ENCODE data around the gene PLXNA4.
A peak's percentile ranks its signal among the peaks of the same experiment; 100 is the strongest.
"Not testable (repeated sequence)": the region's sequence is repeated elsewhere in the genome, so short reads cannot be mapped to it uniquely, and the experiment has no call there.

Gene PLXNA4, protein sequence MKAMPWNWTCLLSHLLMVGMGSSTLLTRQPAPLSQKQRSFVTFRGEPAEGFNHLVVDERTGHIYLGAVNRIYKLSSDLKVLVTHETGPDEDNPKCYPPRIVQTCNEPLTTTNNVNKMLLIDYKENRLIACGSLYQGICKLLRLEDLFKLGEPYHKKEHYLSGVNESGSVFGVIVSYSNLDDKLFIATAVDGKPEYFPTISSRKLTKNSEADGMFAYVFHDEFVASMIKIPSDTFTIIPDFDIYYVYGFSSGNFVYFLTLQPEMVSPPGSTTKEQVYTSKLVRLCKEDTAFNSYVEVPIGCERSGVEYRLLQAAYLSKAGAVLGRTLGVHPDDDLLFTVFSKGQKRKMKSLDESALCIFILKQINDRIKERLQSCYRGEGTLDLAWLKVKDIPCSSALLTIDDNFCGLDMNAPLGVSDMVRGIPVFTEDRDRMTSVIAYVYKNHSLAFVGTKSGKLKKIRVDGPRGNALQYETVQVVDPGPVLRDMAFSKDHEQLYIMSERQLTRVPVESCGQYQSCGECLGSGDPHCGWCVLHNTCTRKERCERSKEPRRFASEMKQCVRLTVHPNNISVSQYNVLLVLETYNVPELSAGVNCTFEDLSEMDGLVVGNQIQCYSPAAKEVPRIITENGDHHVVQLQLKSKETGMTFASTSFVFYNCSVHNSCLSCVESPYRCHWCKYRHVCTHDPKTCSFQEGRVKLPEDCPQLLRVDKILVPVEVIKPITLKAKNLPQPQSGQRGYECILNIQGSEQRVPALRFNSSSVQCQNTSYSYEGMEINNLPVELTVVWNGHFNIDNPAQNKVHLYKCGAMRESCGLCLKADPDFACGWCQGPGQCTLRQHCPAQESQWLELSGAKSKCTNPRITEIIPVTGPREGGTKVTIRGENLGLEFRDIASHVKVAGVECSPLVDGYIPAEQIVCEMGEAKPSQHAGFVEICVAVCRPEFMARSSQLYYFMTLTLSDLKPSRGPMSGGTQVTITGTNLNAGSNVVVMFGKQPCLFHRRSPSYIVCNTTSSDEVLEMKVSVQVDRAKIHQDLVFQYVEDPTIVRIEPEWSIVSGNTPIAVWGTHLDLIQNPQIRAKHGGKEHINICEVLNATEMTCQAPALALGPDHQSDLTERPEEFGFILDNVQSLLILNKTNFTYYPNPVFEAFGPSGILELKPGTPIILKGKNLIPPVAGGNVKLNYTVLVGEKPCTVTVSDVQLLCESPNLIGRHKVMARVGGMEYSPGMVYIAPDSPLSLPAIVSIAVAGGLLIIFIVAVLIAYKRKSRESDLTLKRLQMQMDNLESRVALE (N-terminal part only)

DNA sequence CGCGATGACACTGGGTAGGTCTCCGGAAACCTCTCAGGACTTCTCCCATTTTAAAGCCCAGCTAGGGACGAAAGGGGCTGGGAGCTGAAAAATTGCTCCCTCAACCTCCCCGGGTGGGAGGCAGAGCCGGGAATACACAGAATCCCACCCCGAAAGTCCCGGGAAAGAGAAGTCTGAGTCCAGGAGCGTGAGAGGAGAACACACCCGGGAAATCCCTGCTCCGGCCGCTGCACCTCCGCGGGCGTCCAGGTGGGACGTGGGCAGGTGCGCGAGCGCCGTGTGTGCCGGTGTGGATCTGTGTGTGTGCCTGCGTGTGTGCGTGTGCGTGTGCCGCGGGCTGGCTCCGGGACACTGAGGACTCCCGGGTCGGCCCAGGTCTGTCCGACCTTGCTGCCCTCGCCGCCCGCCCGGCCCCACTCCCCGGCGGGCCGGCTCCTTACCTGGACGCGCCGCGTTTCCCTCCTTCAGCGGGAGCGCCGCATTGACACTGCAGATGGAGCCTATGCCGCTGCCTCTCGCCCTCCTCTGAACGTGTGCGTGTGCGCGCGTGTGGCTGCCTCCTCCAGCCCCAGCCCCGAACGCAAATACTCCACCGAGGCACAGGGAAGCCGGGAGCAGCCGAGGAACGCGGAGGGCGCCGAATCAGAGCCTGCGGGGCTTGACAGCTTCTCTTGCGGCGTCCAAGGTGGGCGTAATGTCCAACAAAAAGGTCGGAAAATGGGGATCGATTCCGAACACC is at the start of gene PLXNA4:
PLXNA4 (minus strand) TSS at position 489 of the 739 bp plus-strand sequence. CDS start 67,777 bp downstream, outside the sequence.
- DNase-seq: peak in 1 of 2 experiments; percentile 17

DNA sequence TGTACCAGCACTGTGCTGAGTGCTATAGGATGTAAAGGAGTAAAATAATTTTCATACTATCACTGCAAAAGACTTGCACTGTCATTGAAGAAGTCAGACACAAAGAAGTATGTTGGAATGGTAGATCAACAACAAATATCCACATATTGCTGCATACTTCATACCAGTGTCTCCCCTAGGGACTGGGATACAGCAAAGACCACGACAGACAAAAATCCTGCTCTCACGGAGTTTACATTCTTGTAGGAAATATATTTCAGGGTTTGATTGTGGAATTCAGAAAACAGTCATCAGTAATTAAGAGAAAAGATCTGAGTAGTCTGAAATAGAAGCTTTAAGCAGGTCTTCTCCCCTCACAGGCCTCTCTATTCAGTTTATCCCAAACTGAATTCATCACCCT is 49.4 kb upstream of the PLXNA4 start:
- DNase-seq: no peak

DNA sequence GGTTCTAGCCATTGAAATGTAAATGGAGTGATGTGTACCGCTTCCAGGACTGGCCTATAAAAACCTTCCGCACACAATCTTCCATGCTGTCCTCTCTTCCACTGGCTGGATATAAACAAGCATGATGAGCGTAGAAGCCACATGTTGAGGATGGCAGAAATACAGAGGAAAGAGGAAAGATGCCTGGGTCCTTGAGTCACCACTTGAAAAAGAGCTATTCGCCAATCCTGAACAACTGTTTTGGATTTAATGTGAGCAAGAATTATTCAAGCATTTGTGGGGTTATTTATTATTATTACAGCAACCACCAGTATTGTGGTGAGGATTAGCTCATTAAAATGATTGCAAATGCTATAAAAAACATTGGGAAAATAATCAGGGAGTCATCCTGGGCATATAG is 45.8 kb upstream of the PLXNA4 start:
- DNase-seq: no peak

DNA sequence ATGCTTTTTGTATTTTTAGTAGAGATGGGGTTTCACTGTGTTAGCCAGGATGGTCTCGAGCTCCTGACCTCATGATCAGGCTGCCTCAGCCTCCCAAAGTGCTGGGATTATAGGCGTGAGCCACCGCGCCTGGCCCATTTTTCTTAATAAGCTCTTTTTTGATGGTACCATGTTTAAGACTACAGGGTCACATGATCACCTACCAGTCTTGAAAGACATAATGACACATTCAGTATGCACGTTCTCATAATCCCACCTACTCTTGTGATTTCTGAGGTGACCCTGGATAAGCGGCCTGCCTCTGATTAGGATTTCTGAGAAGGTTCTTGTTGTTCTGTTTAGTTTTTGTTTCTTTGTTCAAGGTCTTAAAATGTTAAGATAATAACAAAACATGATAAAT is 43.7 kb upstream of the PLXNA4 start:
- no peak for DNase-seq

DNA sequence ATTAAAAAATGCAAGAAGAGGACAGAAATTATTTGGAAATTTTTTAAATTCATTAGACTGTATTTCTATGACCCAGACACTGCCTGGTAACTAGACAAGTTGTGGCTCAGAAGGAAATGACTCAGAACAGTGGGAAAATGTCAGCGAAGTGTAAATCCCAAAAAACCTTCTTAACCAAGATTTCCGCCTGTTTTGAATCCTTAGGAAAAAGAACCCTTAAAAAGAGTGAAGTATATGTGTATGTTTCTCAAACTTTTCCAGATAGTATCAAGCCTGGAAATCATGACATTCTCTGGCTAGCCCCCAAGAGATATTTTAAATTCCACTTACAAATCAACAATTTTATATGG is 42.7 kb upstream of the PLXNA4 start:
- DNase-seq: no peak

DNA sequence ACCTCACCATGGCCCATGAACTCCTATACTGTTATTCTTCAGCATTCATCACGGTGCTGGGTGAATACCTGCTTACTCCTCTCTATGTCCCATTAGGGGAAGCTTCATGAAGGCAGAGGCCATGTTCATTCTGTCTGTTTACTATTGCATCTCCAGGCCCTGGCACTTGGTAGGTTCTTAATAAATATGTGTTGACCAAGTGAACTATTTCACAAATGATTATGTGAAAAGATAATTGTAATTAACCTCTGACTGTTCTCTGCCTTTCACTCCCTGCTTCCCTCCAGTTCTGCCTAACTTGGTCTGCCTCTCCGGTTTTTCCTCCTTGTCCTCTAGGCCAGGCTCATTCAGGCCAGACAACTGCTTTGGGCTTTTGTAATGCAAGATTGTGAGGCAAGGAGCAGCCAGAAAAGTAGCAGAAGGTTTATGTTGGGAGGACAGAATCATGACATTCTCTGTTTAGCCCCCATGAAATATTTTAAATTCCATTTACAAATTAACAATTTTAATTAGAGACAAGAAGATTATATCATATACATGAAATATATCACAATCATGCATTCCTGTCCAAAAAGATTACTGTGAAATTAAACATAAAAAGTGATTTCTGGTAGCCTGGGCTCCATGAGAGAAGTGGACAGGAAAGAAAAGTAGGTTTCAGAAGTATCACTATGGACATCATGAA is 42.1 kb upstream of the PLXNA4 start:
- no peak for DNase-seq

DNA sequence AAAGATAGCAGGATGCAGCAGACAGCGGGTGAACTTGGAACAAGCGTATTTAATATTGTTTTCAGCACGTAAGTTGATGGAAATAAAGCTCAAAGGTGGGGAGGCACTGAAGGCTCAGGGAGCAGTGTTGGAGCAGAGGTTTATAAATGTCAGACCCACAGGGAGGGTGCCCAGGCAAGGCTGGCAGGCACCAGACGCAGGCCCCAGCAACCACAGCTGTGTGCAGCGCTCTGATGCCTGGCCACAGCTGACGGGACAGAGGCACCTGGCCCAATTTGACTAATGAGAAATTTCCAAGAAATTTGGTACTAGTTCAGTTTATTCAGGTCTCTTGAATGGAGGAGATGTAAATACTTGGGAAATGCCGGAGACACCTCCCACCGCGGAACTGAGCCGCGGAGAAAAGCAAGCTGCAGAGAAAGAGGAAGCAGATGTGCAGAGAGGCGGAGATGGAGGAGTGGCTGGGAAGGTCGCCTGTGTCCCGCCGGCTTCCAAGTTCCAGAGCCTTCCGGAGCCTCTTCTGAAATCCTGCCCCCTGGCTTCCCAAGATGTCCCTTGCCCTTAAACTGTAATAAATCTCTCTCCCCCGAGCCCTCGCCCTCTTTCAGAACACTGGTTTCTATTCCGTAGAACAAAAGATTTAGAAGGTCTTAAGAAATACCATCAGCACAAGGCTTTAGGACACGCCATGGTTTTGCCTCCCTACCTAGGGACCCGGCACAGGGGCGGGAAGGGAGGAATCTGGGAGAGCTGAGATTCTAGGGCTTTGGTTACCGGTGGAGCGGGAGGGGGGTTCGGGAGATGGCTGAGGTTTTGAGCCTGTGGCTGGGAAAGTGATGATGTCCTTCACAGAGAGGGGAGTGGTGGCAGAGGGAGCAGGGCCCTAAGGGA is 38.4 kb upstream of the PLXNA4 start:
- no peak for DNase-seq

DNA sequence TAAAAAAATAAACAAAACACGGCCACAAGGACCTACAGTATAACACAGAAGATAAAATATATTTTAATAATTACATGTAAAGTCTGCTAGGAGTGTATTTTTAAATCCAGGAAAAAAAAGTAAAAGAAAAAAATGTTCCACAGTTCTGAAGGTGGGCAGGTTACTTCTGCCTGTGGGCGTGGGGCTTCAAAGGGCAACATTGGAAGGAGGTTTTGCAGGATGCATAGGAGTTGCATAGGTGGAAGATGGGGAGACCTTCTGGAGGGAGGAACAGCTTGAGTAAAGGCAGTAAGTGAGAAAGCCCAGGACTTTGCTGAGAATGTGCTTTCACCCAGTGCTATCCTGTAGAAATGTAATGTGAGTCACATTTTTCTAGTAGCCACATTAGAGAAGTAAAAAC is 37.5 kb upstream of the PLXNA4 start:
- no peak for DNase-seq

DNA sequence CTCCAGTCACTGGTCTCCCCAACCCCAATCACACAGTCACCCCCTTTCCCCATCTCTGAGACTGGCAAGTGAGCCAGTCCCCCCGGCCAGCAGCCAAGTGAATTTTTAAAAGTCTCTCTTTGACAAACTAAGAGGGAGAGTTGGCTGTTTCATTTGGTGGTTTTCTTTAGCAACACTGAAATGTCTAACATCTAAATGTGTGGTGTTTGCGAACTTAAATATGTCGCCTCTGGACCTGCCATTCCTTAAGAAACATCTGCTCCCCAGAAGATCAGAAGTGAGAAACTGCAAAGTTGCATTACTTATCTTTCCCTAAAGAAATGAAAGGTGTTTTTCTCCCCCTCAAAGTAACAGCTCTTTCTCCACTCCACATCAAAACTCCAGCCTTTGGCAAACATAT is 34.7 kb upstream of the PLXNA4 start:
- no peak for DNase-seq

DNA sequence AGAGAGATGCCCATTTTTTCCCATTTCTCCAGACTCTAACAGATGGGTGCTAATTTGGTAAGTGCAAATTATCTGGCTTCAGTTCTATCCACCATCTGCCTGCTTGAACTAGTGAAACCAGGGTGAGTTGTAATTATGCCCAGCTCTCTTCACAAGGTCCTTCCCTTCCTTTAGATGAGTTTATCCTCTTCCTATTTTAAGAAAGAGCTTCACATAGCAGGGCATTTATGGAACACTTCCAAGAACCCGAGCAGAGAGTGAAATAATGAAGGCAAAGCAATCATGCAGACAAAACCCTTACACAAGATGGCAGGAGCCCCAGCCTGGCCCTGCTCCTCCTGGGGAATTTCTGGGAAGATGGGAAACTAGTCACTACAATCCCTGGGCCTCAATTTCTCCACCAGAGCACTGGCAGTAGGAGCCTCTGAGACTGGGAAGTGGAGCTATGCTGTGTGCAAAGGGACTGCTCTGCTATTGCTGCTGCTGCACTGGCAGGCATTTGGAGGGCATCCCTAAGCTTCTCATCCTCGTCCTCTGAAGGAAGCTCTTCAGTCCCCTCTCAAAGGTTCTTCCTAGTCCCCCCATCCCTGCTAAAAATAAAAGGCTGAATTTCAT is 33.7 kb upstream of the PLXNA4 start:
- DNase-seq: no peak

DNA sequence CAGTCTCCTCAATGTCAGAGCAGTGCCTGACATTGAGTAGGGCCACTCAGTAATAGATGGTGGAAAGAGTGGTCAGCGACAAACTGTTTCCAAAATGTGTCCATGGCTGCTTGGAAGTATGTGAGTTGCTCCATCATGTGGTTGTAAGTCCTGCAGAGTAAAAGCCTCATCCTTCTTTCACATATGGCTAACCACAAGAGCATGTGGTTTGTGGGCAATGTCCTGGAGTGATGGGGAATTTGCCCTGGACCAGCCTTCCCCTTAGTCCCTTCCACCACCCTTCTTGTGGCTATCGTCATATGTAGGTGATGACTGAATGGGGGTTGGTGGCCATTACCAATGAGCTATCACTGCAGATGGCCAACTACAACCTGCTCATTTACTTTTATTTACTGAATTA is 33.0 kb upstream of the PLXNA4 start:
- DNase-seq: no peak

DNA sequence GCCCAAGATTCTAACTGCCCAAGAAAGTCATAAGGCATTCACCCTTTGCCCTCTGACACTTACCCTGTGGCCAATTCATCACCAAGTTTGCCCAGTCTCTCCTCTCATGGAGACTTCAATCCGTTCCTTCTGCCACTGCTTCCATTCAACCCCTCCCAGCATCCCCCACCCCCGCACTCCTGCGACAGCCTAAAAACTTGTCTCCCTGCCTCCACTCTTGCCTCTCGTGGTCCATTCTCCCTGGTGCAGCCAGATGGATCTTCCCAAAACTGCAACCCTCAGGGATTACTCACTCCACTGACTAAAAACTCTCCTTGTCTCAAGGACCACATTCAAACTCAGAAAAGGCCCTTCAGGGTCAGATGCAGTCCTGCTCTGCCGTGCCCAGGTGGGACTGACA is 32.3 kb upstream of the PLXNA4 start:
- DNase-seq: no peak

DNA sequence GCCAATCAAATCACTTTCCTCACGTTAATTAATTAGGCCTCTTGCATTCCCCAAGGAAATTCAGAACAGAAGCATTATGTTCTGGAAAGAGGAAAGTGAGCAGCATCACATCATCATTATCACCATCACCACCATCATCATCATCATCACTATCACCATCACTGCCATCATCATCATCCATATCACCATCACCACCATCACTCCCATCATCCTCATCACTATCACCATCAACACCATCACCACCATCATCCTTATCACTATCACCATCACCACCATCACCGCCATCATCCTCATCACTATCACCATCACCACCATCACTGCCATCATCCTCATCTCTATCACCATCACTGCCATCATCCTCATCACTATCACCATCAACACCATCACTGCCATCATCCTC is 31.4 kb upstream of the PLXNA4 start:
- DNase-seq: no peak

DNA sequence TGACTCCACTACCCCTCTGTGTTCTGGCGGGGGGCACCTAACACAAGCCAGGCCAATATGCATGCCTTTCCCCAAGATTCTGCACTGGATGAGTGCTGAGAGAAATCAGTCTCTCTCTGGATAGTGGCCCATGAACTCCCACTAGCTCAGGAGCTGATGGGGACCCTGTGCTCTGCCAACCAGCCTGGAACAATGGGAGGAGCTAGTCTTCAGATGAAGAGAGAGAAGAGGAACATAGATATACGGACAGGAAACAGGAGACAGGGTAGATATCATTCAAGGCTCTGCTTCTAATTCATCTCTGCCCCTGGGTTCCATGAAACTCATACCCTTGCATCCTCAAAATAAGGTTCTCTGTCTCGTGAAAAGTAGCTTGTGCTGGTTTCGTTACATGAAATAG is 27.9 kb upstream of the PLXNA4 start:
- no peak for DNase-seq

DNA sequence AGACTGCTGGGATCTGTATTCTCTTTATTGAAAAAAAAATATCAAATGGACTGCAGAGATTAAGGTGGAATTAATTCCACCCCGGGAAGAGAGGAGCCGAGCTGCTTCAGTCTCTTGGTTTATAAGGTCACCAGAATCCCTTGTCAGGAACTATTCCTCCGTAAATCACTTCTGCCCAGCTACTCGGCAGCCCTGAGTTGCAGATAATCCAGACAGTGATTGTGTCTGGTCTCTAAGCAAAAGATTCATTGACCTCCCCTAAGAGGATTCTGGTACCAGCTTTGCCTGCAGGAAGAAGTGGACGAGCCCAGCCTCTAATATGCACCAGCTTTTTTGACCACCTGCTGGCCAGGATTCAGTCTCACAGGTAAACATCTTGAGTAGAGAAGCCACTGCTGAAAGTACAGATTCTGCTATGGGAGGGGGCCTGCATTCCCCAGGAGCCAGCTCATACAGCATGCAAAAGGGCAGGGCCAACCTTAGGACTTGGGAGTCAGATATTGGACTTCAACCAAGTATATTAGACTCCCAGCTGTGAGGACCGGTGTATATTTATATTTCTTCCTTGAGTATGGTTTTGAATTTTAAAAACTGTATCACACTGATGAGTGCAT is 27.1 kb upstream of the PLXNA4 start:
- DNase-seq: no peak

DNA sequence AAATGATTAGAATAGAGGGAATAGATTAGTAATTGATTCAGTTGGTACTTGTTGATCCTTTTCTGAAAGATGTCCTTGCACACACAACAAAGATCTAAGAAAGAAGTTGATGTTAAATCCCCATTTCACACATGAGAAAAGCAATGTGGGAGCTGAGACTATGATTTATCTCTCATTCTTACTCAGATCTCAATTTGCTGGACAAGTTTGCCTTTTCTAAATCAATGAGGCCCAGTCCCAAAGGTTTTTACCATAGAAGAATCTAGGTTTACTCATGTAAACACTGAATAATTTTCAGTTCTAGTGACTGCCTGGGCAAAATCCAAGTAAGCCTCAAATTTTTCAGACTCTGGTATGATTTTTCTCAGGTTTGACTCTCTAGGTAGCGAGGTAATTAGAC is 25.5 kb upstream of the PLXNA4 start:
- no peak for DNase-seq

DNA sequence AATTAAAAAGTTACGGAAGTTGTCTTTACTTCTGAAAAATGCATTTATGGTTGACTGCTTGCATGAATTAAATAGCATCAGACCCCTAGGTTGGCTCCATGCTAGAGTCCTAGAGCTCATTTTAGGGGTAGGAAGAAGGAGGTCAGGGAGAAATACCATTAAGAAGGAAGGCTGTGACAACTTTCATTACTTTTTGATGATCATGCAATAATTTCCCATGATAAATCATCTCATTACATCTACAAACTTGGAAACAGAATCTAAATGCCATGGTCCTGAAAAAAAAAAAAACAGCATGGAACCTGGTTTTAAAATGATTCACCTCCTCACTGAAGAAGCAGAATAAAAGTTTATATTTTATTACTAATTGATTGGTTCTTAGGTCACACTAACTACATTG is 20.3 kb upstream of the PLXNA4 start:
- DNase-seq: no peak

DNA sequence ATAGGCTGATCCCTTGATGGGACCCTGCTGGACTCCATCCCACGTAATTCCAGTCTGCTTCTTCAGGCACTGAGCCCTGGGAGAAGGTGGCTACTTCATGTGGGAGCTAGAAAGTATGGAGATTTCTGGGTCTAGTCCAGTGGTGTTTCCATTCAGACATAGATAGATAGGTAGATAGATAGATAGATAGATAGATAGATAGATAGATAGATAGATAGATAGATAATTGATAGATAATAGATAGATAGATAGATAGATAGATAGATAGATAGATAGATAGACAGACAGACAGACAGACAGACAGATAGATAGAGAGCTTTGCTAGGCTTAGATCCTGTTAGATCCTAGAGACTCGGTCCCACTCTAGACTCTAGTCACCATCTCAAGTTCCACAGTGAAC is 18.5 kb upstream of the PLXNA4 start:
- DNase-seq: not testable (repeated sequence)

DNA sequence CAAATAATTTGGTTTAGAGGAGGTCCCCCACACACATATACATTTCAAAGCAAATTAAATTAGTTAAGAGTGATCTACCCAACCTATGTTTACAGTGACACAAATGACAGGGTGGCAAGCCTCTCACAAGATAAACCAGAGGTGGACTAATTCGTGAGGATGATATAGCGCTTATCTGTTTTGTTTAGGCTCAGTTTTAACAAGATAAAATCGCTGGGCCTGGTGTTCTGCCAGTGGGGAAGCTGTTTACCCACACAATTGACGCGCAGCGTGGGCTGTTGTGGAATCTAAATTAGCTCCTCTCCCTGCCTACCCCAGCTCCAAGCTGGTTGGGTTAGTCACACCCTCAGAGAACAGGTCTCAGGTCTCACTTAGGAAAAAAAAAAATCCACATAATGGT is 16.7 kb upstream of the PLXNA4 start:
- DNase-seq: no peak

Measured in NCI-H1930 (cell line).